Kidney (tissue), 2 donors: Measurements from ENCODE around the gene THAP9. TPM values are rescaled to one million over a fixed set of nuclear protein-coding genes. Genes with fewer than 3 reads are reported as not detected.

Experiments
- polyA plus RNA-seq: library from polyadenylated mRNA; stranded (reverse); fragments of 350-450 nt; fragmentation: Illumina TruSeq; extraction: RNeasy Lipid Tissue Mini Kit (QIAGEN cat#74804); gene quantifications from one replicate; pipeline ENCODE4 v1.2.3, GENCODE V29; 2014; ENCODE audit warnings: low read depth, low replicate concordance; ENCODE audit not compliant: insufficient read depth
- total RNA-seq: library from RNA; stranded (reverse); fragmentation: NEBNext Ultra II Directional; extraction: Animal tissue kit (Norgen Biotek cat#: 25700); gene quantifications from one replicate; pipeline ENCODE4 v1.2.1, GENCODE V29; 2021
- donor health status: DM: yes; HTN: yes; CAD: no.

THAP9 gene
- total and polyA plus RNA-seq, 2 donors from 2014 or later = 2.6 to 5.6 TPM

Other genes starting within 250 kb of the THAP9 start
- 41.2 TPM for gene SCD5, start 101.9 kb upstream of the THAP9 start, total RNA-seq
- gene SCD5, start 101.9 kb upstream of the THAP9 start, polyA plus RNA-seq = 55.7 TPM
- gene SEC31A, start 9.6 kb upstream of the THAP9 start, total RNA-seq = 204 TPM
- gene SEC31A, start 9.6 kb upstream of the THAP9 start, polyA plus RNA-seq = 104 TPM
- gene LIN54, start 110.1 kb downstream of the THAP9 start, total RNA-seq = 11.9 TPM
- gene LIN54, start 110.1 kb downstream of the THAP9 start, polyA plus RNA-seq = 2.4 TPM
- gene COPS4, start 134.4 kb downstream of the THAP9 start, total RNA-seq = 28.6 TPM
- gene COPS4, start 134.4 kb downstream of the THAP9 start, polyA plus RNA-seq = 51.8 TPM
- 10.3 TPM for gene PLAC8, start 214.0 kb downstream of the THAP9 start, total RNA-seq
- 3.6 TPM for gene PLAC8, start 214.0 kb downstream of the THAP9 start, polyA plus RNA-seq